ENCODE measurements around the gene DIPK1A. TPM values are rescaled to one million over a fixed set of nuclear protein-coding genes. Genes with fewer than 3 reads are reported as not detected.

DIPK1A gene
- total and polyA plus RNA-seq, 11 donors: 2.8 to 11.6 (median 6.2) TPM

- ATAC-seq: peak in 3 of 4 donors; percentile 42 to 65 (median 55)
- peak overlapping the region; percentile 78 to 99 (median 96) for H3K27ac ChIP-seq
- no peaks in the 10 kb centered on the region for H3K9me3 ChIP-seq
- no peaks in the 10 kb centered on the region for H3K27me3 ChIP-seq
- no peaks in the 10 kb centered on the region for H3K36me3 ChIP-seq
- H3K4me1 ChIP-seq: peaks cover 0 to 31% (median 9%) of the 10 kb centered on the region in 12 donors
- WGBS, 4 donors: 5 to 8% (median 6%) methylated on average over 20 to 32 of the region's 32 CpGs
- intact Hi-C loops (cut with DNase I): loop anchor here in 7 of 10 donors (2.0 to 10.0 kb wide), 5 partner anchors 33 to 115 kb away; partner anchors contain the start of gene MTF2 (in 2 of the 7)
- H3K4me3 ChIP-seq: peak overlapping the region; percentile 61 to 99 (median 90)
- TF ChIP-seq POLR2A (IDR thresholded peaks at IDR 0.05): peak in 1 of 2 donors; percentile 51
- TF ChIP-seq, protein P1, sequence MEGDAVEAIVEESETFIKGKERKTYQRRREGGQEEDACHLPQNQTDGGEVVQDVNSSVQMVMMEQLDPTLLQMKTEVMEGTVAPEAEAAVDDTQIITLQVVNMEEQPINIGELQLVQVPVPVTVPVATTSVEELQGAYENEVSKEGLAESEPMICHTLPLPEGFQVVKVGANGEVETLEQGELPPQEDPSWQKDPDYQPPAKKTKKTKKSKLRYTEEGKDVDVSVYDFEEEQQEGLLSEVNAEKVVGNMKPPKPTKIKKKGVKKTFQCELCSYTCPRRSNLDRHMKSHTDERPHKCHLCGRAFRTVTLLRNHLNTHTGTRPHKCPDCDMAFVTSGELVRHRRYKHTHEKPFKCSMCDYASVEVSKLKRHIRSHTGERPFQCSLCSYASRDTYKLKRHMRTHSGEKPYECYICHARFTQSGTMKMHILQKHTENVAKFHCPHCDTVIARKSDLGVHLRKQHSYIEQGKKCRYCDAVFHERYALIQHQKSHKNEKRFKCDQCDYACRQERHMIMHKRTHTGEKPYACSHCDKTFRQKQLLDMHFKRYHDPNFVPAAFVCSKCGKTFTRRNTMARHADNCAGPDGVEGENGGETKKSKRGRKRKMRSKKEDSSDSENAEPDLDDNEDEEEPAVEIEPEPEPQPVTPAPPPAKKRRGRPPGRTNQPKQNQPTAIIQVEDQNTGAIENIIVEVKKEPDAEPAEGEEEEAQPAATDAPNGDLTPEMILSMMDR (IDR thresholded peaks at IDR 0.05): no peak
- DNase-seq: peak in 4 of 5 donors; percentile 31 to 55 (median 38)
These were observed 862 bp upstream of the DIPK1A start for GRCh38 chr1:92961896-92962752.

DNA sequence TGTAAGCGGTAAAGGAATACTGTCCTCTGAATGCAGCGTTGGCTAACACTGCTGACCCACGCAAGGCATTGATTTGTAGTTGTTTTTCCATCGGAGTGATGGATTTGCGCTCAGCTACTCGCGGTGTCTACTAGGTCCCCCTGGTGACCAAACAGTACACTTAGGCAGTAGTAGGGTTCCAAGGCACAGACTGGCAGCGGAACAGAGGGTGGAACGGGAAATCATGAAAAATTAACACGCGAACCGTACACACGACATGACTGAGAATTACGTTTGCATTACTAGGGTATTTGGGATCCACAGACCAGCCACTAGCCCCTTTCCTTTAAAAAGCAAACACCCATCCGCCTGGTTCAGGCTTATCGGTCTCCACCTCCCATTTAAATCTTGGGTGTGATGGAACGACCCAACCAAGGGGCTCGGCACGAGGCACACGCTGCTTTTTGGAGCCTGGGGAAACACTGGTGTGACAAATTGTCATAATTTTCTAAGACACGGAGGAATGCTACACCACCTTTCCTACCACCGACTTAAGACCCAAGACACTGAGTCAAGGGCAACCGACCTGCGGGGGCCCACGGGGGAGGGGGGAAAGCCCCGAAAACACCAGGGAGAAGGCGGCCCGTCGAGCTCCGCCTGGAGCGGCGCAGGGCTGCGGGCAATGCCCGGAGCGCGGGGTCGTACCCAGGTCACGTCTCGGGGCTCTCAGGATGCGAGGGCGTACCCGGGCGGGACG, 699 bp downstream of the DIPK1A start:
- ATAC-seq (peak; percentile 70 to 88 (median 78)), DNase-seq (peak in 4 of 5 donors; percentile 54 to 72 (median 66))
- Histone ChIP-seq H3K27me3 (no peaks in the 10 kb centered on the region), H3K36me3 (no peaks in the 10 kb centered on the region), H3K4me1 (peaks cover 0 to 43% (median 16%) of the 10 kb centered on the region in 12 donors), H3K9me3 (no peaks in the 10 kb centered on the region), H3K4me3 (peak overlapping the region; percentile 61 to 99 (median 90)), H3K27ac (peak overlapping the region; percentile 44 to 99 (median 96))
- TF ChIP-seq, protein P1 (IDR thresholded peaks at IDR 0.05): peak; percentile 43 to 86 (median 60)
- TF ChIP-seq POLR2A (IDR thresholded peaks at IDR 0.05): no peak
- intact Hi-C loops (cut with DNase I): loop anchor here in 7 of 10 donors (1.0 to 10.0 kb wide), 8 partner anchors 22 to 117 kb away; partner anchors contain the start of gene MTF2 (in 2 of the 7)
- WGBS, 4 donors: 0 to 3% (median 1%) methylated on average over 22 to 44 of the region's 44 CpGs

DNA sequence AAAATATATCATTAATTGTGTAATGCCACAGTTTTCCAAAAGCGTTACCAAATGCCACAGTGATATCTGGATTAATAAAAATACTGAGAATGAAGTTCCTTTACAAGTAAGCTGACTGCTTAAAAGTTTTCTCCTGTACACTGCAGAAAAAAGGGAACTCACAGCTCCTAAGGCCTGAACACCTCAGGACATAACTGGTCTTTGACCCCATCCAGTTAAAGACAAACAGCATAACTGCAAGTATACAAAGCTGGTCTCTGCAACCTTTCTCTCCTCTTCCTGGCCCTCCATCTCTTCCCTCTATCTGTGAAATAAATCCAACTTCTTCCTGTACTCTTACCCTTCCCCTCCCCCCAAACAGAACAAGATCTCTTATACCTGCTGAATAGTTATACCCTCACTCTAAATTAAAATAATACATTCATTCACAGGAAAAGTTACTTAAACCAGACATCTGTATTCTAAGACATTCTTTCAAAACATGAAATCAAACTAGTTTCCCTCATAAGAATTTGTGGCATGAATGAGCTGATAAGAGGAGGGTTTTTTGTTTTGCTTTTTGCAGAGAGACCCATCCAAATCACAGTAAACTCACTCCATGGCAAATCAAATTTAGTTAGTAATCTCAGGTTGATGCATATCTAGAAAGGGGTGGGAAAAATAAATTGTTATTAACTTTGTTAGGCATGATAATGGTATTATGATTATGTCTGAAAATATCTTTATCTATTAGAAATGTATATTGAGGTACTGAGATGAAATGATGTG, 2.9 kb downstream of the DIPK1A start:
- Histone ChIP-seq H3K27ac (no peak overlapping the region), H3K4me3 (no peak overlapping the region), H3K27me3 (no peaks in the 10 kb centered on the region), H3K4me1 (peaks cover 0 to 47% (median 16%) of the 10 kb centered on the region in 12 donors), H3K36me3 (no peaks in the 10 kb centered on the region), H3K9me3 (no peaks in the 10 kb centered on the region)
- intact Hi-C loops (cut with DNase I): loop anchor here in 3 of 10 donors (2.0 to 10.0 kb wide), 3 partner anchors 34 to 100 kb away; no protein-coding TSS in a partner anchor
- DNase-seq (no peak), ATAC-seq (no peak)
- TF ChIP-seq, protein P1 (IDR thresholded peaks at IDR 0.05): no peak
- TF ChIP-seq POLR2A (IDR thresholded peaks at IDR 0.05): no peak
- WGBS, 4 donors: 90 to 97% (median 94%) methylated on average over 1 of the region's 1 CpG
